ENCODE data around the gene ZSCAN1. TPM values are rescaled to one million over a fixed set of nuclear protein-coding genes. Genes with fewer than 3 reads are reported as not detected.

The ZSCAN1 gene
- total RNA-seq, 2 experiments from 2014 or later: not detected

DNA sequence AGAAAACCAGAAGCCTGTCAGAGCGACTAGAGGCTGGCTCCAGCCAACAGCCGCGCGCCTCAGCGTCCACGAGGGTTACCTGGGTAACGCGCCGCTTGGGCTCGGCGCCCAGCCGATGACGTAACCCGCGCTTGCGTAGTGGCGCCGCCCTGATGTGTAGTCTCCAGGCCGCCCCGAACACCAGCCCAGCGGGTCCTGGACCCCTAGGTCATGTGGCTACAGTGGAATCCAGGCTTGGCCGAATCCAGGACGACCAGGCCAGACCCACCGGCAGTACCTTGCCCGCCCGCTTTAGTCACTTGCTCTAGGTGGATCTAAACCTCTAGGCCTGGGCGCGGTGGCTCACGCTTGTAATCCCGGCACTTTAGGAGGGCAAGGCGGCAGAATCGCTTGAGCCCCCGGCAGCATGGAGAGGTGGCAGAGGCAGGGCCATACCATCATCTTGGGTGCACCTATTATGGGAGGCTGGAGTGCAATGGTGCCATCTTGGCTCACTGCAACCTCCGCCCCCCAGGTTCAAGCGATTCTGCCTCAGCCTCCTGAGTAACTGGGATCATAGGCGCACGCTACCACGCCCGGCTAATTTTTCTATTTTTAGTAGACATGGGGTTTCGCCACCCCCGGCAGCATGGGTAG lies 24.0 kb upstream of the ZSCAN1 start:
- ATAC-seq (peak; percentile 95), DNase-seq (peak; percentile 83)
- TF ChIP-seq CTCF (IDR thresholded peaks at IDR 0.05): no peak
- Mint-ChIP-seq H3K27me3 (no peaks in the 10 kb centered on the region), H3K36me3 (ENCODE audit: low read depth) (peaks cover 40% of the 10 kb centered on the region), H3K9me3 (peaks cover 59% of the 10 kb centered on the region), H3K4me1 (ENCODE audit: low read depth) (peaks cover 8% of the 10 kb centered on the region), H3K4me3 (peak overlapping the region; percentile 74), H3K27ac (peak overlapping the region; percentile 75)
- POLR2A ChIA-PET: no interaction called here
- CTCF ChIA-PET: no interaction called here
- intact Hi-C loops (cut with micrococcal nuclease): loop anchor here (10.0 kb wide), 1 partner anchor 55 kb away; no protein-coding TSS in a partner anchor

- Mint-ChIP-seq H3K36me3 (ENCODE audit: low read depth) (peaks cover 32% of the 10 kb centered on the region), H3K27ac (no peak overlapping the region), H3K9me3 (peaks cover 55% of the 10 kb centered on the region), H3K27me3 (no peaks in the 10 kb centered on the region), H3K4me1 (ENCODE audit: low read depth) (peaks cover 6% of the 10 kb centered on the region), H3K4me3 (peak overlapping the region; percentile 74)
- intact Hi-C loops (cut with micrococcal nuclease): no loop called here
- ChIA-PET POLR2A (no interaction called here), CTCF (no interaction called here)
- ATAC-seq (no peak), DNase-seq (no peak)
- no peak for TF ChIP-seq CTCF (IDR thresholded peaks at IDR 0.05)
Measured at GRCh38 chr19:58010507-58010906, 23.3 kb upstream of the ZSCAN1 start.

GRCh38 chr19:58014141-58014540 lies 19.7 kb upstream of the ZSCAN1 start:
- no peak for DNase-seq
- Mint-ChIP-seq H3K27me3 (peaks cover 4% of the 10 kb centered on the region), H3K4me1 (ENCODE audit: low read depth) (peaks cover 4% of the 10 kb centered on the region), H3K27ac (no peak overlapping the region), H3K36me3 (ENCODE audit: low read depth) (peaks cover 9% of the 10 kb centered on the region), H3K4me3 (no peak overlapping the region), H3K9me3 (peaks cover 34% of the 10 kb centered on the region)
- CTCF ChIA-PET: no interaction called here
- POLR2A ChIA-PET: no interaction called here
- intact Hi-C loops (cut with micrococcal nuclease): no loop called here
- no peak for ATAC-seq
- no peak for TF ChIP-seq CTCF (IDR thresholded peaks at IDR 0.05)

GRCh38 chr19:58020129-58020528 lies 13.7 kb upstream of the ZSCAN1 start:
- Mint-ChIP-seq H3K27me3 (peaks cover 4% of the 10 kb centered on the region), H3K4me1 (ENCODE audit: low read depth) (peaks cover 1% of the 10 kb centered on the region), H3K9me3 (peaks cover 20% of the 10 kb centered on the region), H3K4me3 (no peak overlapping the region), H3K27ac (no peak overlapping the region), H3K36me3 (ENCODE audit: low read depth) (no peaks in the 10 kb centered on the region)
- CTCF ChIA-PET: no interaction called here
- ATAC-seq (no peak), DNase-seq (no peak)
- TF ChIP-seq CTCF (IDR thresholded peaks at IDR 0.05): no peak
- intact Hi-C loops (cut with micrococcal nuclease): loop anchor here (5.0 kb wide), 1 partner anchor 137 kb away; no protein-coding TSS in a partner anchor
- POLR2A ChIA-PET: no interaction called here

DNA sequence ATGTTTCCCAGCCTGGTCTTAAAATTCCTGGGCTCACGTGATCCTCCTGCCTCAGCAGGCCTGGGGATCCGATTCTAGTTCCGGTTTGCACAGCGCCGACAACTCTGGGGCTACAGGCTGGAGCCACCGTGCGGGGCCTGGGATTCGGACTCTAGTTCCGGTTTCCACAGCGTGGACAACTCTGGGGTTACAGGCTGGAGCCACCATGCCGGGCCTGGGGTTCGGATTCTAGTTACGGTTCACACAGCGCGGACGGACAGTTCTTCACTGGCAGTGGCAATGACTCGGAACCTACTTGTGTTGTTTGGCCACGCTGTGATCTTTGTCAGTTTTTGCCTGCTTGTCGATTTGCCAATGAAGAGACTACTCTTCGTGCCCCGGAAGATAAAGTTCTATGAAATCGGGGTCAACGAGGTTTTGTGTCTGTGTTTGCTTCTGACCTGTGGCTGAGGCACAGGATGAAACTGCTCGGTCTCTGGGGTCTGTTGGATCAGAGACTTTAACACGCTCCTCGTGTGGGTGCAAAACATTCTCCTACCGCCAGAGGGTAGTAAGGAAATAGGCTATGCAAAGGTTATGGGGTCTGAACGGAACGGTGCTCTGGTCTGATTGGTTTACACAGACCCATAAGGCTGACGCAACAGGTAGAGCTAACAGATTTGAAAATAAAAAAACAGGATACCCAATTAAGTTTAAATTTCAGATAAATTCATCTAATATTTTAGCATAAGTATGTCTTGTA lies 12.1 kb upstream of the ZSCAN1 start:
- ATAC-seq (peak; percentile 100), DNase-seq (peak; percentile 81)
- no peak overlapping the region for H3K27ac Mint-ChIP-seq
- peaks cover 1% of the 10 kb centered on the region for H3K4me1 Mint-ChIP-seq (ENCODE audit: low read depth)
- ChIA-PET CTCF (interaction anchor here (0.7 to 1.6 kb wide), 10 partner anchors 13 to 160 kb away, joined by 3 to 5 read pairs (median 3); partner anchors contain the start of gene ZNF135), POLR2A (interaction anchor here (1.0 kb wide), 1 partner anchor 162 kb away, joined by 3 read pairs; no protein-coding TSS in a partner anchor)
- intact Hi-C loops (cut with micrococcal nuclease): loop anchor here (5.0 kb wide), 1 partner anchor 136 kb away; no protein-coding TSS in a partner anchor
- peak; percentile 67 for TF ChIP-seq CTCF (IDR thresholded peaks at IDR 0.05)
- peaks cover 26% of the 10 kb centered on the region for H3K9me3 Mint-ChIP-seq
- peaks cover 4% of the 10 kb centered on the region for H3K27me3 Mint-ChIP-seq
- no peak overlapping the region for H3K4me3 Mint-ChIP-seq
- H3K36me3 Mint-ChIP-seq (ENCODE audit: low read depth): no peaks in the 10 kb centered on the region

Data from activated CD8-positive, alpha-beta T cell treated with anti-CD3 and anti-CD28 coated beads for 36 hours (primary cell).